NCI-H526 (cell line): Measurements from ENCODE around the gene DENND2C.

ENCODE experiments used
- DNase-seq, 2 experiments: peaks; one replicate each; lab custom pipeline; 2025; lab: John Stamatoyannopoulos, UW

DENND2C gene

DNA sequence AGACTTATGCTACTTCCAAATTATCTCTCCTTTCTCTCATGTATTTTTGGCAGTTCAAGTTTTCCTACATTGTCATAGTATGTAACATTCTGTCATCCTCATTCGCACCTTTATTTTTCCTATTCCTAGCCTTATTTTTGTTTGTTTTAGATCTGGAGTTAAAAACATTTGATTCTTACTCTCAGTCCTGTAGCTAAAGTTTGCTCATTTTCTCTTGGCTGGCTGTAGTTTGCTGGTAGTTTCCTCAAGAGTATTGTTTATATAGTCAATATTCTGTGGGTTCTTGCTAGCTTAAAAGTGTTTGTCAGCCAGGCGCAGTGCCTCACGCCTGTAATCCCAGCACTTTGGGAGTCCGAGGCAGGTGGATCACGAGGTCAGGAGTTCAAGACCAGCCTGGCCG is 129.0 kb downstream of the DENND2C start:
- no peak for DNase-seq

- DNase-seq = no peak
Measured at GRCh38 chr1:114540272-114540671, 129.6 kb downstream of the DENND2C start.

DNA sequence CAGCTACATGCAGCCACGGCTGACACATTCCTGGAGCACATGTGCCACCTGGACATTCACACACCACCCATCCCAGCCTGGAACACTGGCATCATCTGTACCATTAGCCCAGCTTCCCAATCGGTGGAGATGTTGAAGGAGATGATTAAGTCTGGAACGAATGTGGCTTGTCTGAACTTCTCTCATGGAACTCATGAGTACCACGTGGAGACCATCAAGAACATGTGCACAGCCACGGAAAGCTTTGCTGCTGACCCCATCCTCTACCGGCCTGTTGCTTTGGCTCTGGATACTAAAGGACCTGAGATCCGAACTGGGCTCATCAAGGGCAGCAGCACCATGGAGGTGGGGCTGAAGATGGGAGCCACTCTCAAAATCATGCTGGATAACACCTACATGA is 133.8 kb downstream of the DENND2C start:
- DNase-seq = no peak

DNA sequence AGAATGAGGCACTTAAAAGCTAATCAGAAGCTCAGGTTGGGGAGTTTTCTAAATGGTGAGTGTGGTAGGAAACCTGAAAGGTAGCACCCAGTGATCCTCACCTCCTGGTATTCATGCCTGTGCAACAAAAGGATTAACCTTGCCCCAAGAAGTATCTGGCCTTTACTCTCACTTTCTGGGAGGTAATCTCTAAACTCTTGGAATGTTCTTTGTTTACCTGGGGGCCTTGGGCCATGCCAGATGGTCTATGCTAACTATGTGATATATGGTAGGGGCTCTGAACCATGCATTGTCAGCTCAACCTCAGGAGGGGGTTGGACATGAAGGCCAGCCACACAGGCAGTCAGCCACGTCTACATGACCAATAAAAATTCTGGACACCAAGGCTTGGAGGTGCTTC is 134.4 kb downstream of the DENND2C start:
- DNase-seq = no peak
